Limb (tissue), 2 donors: ENCODE measurements around the gene BCAR3.

Experiments used
- DNase-seq, 2 donors: peaks; one replicate each; pipeline ENCODE4 v3.0.0-alpha.2; 2016; ENCODE audit errors: extremely low spot score in 2 of 2

BCAR3 gene

DNA sequence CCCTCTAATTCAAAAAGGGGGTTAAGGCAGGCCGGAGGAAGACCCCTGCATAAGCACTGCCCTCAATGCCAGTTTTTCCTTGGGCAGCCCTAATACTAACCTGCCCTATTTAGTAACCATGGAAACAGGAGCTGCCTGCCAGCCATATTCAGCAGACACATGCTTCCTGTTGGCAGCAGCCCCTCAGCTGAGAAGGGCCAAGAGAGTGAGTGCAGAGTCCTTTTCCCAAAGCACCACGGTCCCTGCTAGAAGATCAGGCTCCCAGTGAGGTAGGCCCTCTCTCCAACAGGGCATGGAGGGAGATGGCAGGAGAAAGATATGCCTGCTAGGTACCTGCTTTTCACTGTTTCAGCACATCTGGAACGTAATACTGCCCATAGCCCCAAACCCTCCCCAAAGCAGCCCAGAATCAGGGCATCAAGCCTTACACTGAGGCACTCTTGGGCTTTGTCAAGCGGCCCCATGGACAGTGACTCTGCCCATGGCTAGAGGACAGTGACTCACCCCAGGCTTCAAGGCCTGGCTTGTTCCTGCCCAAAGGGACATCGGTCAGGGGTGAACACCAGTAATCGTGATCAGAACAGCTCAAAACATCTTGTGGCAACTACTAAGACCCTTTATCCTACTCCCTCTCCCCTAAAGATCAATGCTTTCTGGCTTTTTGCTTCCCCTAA, 64.5 kb downstream of the BCAR3 start:
- no peak for DNase-seq

DNA sequence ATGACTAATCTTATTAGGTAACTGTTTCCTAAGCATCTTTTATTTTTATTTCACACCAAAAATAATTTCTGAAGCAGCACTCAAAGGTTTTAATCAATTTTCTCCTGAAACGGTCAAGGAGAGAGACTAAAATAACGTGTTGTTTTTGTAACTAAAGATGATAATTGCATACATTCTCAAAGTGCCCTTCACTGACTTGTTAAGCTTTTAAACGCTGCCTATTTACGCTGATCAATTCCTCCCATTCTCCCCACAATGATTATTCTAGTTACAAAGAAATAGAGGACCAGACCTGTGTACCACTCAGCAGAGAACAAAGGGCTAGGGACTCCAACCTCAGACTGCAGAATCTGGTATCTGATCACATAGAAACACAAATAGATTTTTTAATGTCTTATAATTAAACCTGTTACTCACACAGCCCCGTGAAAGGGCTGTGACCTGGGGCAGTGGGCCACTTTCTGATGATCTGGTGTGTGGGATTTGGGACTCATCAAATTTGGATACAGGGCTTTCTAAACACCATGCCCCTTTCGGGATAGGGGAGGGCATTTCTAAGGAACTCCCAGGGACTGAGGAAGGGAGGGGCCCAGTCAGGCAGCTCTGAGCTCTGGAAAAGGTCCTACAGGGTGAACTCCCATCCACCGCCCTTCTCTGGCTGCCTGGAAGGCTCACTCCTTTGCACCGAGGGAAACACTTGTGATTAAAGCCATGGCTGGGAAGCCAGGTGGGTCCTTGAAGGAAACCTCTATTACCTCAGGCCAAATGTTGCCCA, 65.2 kb downstream of the BCAR3 start:
- DNase-seq = no peak

DNA sequence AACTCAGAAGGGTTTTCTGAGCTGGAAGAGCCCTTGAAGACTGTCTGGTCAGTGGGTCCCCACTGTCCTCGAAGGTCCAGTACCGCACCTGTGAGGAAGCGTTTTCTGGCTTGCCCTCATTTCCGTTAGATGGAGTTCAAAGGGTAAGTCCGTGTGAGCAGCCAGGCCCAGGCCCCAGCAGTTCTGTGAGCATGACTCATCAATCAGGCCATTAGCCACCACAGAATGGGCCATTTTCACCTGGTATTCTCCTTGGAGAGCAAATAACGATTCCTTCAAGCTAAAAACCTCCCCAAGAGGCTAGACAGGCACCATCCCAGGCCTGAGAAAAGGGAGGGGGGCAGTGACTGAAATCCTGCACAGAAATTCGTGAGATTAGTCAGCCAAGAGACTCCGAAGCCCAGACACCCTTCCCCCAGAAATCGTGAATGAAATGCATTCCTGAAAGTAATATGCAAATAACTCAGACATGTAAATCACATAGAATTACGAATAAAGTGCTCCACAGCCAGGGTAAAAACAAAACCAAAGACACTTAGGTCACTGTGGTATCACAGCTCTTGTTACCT, 66.0 kb downstream of the BCAR3 start:
- no peak for DNase-seq

DNA sequence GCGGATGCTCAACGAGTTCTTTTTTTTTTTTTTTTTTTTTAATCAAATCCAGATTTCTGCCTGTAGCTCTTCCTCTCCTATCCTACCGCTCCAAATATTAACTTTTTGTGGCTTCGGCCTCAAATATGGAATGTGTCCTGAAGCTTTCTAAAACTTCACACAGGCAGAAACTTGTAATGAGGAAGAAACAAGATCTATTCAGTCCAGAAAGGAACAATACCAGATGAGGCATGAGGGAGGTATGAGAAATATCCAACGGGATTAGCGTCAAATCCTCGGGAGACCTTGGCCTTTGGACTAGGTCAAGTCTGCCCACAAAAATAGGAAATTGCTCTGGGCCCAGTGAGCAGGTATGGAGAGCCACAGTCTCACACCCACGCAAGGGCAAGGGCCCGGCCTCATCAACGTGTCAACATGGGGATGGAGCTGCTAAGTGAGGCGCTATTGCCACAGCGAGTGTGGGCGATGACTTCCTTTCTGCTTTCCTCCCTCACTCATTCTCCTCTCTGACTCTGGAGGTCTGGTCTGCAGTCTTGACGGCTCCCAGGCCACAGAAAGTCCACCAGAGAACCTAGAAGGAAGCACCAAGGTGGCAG, 66.6 kb downstream of the BCAR3 start:
- DNase-seq = no peak

DNA sequence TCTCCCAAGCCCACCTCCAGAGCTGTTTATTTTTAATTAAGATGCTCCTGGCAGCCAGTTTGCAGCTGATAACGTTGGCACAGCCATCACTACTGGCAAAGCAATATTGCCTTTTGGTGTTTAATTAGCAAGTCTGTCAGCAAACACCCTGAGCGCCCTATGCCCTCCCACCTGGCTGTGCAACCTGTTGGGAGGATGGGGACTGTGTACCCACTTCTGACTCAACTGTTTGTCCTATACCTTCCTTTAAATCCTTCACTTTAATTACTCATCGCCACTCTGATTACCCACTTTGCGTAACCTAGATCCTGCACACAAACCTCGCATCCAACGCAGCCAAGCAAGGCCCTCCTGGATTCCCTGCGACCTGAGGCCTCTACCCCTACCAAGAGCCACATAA, 67.1 kb downstream of the BCAR3 start:
- no peak for DNase-seq

DNA sequence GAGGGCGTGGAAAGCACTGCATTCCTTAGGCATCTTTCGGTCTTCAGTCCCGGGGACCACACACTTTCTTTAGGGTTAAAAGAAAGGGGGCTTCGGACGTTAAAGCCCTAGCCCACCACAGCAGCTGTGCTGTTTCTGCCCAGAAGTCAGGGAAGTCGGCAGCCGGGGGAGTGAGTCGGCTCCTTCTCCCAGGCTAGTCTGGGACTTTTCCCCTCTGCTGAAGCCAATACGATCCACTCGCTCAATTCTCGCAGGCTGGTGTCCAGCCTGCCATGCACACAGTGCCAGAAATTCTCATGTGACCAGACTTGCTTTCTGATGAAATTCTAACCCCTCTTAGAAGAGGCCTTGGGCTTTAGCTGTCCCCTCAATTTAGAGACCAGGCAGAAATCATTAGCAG, 67.7 kb downstream of the BCAR3 start:
- DNase-seq = no peak

DNA sequence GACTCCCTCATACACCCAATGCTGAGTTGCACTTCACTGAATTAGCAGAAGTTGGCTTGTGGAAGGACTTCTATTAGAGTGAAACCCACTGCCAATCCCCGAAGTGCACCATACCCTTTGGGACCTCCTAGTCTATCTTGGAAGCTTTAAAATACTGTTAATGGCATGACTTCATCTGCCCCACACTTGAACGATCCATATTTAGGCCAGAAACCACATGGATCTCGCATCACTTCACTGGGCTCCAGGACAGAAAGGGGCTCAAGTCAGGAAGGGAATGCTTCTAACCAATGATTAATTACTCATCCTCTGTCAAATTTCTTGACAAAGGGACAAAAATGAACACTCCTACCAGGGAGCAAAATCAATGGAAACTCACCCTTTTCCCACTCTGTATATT, 69.1 kb downstream of the BCAR3 start:
- no peak for DNase-seq

DNA sequence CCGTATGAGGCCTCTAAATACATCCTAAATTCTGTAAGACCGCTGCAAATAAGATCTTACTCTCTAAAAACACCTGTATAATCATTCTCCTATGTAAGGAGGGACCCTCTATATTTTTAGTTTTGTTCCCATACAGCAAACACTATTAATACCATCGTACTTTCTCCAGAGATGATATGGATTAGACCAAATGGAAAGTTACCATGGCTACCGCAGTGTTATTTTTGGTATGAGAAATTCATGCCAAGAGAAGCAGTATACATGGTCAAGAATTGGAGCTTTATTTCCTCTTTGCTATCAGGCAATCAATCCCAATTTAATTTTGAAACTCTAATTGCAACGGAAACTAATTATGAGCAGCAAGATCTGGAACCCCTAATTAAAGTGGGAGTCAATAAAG, 70.0 kb downstream of the BCAR3 start:
- no peak for DNase-seq

DNA sequence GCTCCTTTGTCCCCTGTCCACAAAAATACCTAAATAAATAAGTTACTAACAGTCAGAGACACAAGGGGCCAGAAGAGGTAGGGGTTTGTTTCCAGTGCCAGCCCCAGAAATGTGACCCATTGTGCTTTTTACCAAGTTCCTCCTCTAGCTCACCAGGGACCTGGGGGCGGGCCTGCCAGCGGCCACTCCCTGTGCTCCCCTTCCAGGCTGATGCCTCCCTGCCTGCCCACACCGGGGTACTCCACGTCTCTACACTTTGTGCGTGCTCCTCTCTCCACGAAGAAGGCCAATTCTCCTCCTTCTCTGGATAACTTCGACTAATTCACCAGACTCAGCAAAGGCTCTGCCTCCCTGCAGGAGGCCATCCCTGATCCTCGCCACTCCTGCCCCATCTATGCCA, 72.1 kb downstream of the BCAR3 start:
- DNase-seq = no peak

DNA sequence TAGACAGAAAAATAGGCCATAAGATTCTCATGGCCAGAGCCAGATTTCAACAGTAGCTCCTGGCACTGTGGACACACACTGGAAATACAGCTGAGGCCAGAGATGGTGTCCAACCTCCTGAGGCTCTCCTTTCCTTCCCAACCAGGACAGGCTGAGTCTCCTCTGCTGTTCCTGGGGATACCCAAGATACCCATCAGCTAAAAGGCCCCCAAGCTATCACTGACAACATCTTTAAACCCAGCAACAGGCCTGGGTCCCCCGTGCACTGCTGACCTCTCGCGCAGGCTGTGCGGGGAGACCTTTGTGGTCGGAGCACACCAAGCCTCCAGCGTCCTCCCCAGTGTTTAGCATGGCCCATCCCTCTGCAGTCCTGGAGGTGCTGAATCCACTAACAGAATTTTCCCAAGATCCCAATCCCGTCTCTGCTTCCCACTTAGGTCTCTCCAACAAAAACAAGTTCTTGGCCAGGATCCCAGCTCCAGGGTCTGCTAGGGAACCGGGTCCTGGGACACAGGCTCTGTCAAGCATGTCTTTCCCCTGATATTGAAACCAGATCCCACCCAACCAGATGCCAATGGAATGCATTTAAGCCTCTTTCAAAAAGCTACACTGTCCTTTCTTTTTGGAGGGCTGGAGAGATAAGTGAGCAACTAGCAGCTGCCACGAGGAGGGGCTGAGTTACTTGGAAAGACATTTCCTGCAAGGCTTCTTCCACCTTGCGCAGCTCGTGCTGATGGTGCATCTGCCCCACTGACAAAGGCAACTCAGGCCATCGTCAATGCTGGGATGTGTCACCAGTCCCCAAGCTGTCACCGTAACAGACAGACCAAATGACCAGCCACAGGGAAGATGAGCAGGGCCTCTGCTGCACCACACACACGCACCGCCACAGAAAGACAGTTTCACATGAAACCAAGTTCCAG, 73.2 kb downstream of the BCAR3 start:
- DNase-seq = no peak

DNA sequence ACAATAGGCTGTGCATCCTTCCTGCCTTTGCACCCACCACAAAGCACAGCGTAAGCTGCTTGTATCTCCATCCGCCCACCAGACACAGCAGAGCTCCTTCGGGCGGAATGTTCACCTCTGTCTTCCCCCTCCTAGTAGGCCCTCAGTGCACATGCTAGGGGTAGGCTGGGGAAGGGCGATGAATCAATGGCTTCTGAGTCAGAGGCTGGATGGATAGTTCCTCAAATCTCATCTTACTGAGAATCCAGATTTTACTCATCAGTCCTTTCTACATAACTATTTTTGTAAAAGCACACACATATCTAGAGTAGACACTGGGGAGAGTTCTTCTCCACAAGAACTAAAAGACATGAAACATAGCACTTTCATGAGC, 73.8 kb downstream of the BCAR3 start:
- no peak for DNase-seq

DNA sequence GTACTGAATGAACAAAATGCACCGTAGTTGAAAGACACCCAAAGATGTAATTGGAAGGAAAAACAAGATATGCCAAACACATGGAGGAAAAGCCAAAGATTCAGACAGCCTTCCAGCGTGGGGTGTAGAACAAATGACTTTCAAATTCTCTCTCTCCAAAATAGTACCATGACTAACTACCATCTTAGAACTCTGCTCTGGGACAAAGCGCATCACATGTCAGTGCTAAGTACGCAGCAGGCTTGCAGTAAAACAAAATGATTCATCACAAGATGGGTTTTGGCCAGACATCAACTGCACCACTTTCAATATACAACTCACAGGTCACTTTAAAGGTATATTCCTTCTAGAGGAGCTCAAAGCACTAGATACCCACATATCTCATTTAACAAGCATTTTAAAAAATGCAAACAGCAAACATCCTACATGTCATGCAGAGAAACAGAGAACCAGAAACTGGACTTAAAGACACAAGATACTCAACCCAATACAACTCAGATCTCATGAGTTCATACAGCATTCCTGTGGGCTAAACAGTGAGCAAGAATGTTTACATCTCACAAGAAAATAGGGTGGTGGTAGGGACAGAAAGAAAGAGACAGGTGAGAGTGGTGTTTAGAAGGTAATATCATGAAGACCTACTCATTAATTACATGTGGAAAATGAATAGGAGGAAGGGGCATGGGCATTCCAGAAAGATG, 75.7 kb downstream of the BCAR3 start:
- no peak for DNase-seq

DNA sequence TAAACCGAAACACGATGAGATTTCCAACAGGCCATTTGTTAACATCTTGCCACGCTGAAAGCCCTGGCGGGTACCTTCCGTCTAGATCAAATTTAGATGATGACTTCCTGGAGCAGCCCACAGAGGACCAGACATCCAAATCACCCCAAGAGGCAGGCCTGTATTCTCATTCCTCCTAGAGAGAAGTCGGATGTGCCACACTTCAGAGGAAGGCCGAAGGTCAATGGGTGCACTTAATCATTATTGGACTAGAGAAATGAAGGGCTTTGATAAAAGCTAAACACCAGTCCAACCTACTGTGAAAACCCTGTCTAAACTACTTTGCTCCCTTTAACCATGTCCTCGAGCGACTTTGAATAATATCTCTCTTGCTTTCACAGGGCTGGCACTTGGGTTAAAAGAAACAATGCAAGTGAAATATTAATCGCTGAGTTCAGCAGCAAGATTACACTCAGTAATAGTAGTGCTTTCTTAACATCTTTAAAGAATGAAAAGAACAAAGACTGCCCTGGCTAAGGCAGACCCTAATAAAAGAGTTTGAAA, 76.5 kb downstream of the BCAR3 start:
- DNase-seq = no peak

DNA sequence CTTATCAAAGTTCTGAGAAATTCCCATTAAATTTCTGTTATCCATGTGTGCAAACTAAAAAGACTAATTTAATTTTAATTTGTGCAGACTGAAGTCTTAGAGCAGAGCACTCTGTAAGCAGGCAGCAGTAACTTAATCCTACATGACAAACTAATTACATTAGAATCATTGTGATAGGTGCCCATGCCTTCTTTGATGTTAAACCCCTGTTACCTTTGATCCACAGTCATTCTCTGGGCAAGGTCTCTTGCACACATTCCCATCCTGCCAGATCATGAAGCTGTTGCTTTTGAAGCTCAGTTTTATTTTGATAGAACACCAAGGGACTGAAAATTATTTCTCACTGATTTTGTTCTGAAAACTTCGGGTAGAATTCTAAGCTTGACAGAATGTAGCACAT, 77.2 kb downstream of the BCAR3 start:
- no peak for DNase-seq

DNA sequence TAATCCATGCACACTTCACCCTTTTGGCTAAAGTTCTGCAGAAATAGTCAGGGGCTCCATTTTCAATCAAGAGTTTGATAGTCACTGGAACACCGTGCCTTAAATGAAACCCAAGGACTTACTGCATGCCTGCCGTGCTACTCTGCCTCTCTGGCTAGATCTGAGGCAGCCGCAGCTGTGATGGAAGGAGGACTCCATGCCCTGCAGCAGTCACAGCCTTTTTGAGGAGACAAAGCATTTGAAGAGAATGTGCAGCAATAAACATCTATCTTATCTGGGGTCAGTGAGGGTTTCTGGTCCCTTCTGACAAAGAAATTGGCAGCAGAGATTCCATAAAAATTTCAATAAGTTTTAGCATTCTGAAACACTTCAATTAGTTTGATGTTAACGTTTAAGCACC, 78.0 kb downstream of the BCAR3 start:
- no peak for DNase-seq

DNA sequence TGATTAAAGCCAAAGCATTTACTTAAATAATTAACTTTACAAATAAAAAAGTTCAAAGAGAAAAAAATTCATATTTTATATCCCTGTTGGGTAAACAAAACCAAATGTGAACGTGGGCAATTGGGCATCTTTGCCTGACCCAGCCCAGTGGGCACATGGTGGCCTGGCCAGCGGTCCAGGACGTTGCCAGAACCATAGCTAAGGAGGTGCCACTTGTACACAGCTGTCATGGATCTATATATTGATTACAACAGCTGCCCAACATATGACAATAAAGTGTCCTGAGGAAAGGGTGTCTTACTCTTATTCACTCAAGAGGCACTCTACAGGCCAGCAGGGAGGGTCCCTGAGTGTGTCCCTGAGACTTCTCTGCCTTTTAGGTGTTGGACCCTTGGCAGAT, 78.5 kb downstream of the BCAR3 start:
- DNase-seq = no peak

DNA sequence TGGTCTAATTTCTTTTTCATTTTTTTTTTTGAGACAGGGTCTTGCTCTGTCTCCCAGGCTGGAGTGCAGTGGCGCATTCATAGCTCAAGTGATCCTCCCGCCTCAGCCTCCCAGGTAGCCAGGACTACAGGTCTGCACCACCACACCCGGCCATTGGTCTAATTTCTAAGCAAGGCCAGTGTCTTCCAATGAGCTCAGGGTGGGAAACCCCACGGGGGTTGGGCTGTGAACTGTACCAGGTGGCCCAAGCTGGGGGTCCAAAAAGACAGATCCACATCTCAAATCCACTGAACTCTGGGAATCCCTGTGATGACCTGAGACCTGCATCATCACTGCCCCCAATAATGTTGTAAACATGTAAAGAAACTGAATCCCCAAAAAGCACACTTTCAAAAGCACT, 79.5 kb downstream of the BCAR3 start:
- no peak for DNase-seq

DNA sequence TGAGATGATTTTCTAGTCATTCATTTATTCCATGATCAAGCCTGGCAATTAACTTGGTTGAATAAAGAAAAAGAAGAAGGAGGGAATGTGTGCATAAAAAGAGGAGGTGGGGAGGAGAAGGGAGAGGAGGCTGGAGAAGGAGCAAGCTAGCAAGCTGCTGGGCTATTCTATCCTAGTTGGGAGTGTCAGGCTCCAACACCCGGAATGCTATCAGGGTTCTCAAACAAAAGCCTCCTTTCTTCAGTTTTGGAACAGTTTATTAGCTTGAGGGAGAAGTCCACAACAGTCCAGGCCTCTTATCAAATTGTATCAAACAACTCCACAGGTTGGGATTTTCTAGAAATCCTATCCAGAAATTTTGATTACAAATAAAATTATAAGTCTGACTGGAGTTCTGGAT, 80.0 kb downstream of the BCAR3 start:
- DNase-seq = no peak

DNA sequence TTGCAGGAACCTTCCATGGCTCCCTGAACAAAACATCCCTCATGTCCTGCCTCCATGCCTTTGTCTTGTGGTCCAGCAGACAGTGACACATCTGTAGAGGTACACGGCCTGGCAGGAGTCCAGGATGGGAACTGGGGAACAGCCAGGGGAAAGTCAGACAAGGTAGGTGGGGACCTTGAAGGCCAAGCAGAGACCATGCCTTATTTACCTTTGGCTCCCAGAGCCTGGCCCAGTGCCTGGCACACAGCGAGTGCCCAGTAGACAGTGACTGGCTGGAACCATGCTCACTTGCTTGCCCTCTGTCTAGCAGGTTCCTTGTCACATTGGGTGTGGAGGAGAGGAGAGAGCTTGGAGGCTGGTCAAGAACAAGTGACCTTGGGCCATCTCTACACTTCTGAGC, 81.0 kb downstream of the BCAR3 start:
- DNase-seq = no peak

DNA sequence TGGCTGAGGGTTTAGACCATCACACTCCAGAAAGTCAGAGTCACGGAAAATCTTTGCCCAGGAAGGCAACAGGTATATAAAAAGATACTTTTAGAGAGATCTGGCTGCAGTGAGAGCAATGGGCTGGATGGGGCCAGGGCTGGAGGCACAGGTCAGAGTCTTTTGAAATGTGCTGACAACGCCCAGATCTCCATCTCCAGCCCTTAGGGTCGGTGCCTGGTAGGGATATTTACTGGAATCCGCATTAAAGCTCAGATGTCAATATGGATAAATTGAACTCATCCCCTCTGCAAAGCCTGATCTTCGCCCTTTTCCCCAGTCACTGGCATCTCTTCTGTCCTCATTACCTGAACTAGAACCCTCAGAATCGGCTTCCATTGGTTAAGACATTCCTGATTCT, 82.2 kb downstream of the BCAR3 start:
- DNase-seq = no peak
